Stimulated activated CD8-positive, alpha-beta memory T cell treated with anti-CD3 and anti-CD28 coated beads, Interleukin-12 subunit alpha, Interleukin-12 subunit beta, amount 100 ng/mL, for 24 hours (primary cell): ENCODE measurements around the gene IRS2.
"Not testable (repeated sequence)": the region's sequence is repeated elsewhere in the genome, so short reads cannot be mapped to it uniquely, and the experiment has no call there.

ENCODE experiments used
- DNase-seq: peaks from one replicate; pipeline ENCODE4 v3.0.0-alpha.2; 2020; ENCODE audit errors: extremely low read depth

The IRS2 gene

GRCh38 chr13:109732470-109733170 lies 53.8 kb downstream of the IRS2 start:
- not testable (repeated sequence) for DNase-seq

- no peak for DNase-seq
Measured at GRCh38 chr13:109730812-109731335, 55.5 kb downstream of the IRS2 start.

- no peak for DNase-seq
Measured at GRCh38 chr13:109728791-109729731, 57.3 kb downstream of the IRS2 start.

- DNase-seq = no peak
Measured at GRCh38 chr13:109728061-109728460, 58.3 kb downstream of the IRS2 start.

- no peak for DNase-seq
Measured at GRCh38 chr13:109727251-109727650, 59.1 kb downstream of the IRS2 start.

- DNase-seq = no peak
Measured at GRCh38 chr13:109725995-109726637, 60.3 kb downstream of the IRS2 start.

- DNase-seq = no peak
Measured at GRCh38 chr13:109725297-109725696, 61.1 kb downstream of the IRS2 start.

- no peak for DNase-seq
Measured at GRCh38 chr13:109724603-109725002, 61.8 kb downstream of the IRS2 start.

GRCh38 chr13:109723046-109723445 lies 63.3 kb downstream of the IRS2 start:
- no peak for DNase-seq

GRCh38 chr13:109722068-109722467 lies 64.3 kb downstream of the IRS2 start:
- no peak for DNase-seq

- no peak for DNase-seq
Measured at GRCh38 chr13:109720758-109721184, 65.6 kb downstream of the IRS2 start.

- no peak for DNase-seq
Measured at GRCh38 chr13:109719962-109720646, 66.3 kb downstream of the IRS2 start.

GRCh38 chr13:109718726-109719125 lies 67.7 kb downstream of the IRS2 start:
- no peak for DNase-seq

- DNase-seq = no peak
Measured at GRCh38 chr13:109717686-109718085, 68.7 kb downstream of the IRS2 start.

GRCh38 chr13:109715902-109716301 lies 70.5 kb downstream of the IRS2 start:
- no peak for DNase-seq

- DNase-seq = no peak
Measured at GRCh38 chr13:109713681-109714080, 72.7 kb downstream of the IRS2 start.

GRCh38 chr13:109712124-109712722 lies 74.2 kb downstream of the IRS2 start:
- no peak for DNase-seq

GRCh38 chr13:109707742-109708617 lies 78.4 kb downstream of the IRS2 start:
- no peak for DNase-seq

GRCh38 chr13:109707044-109707741 lies 79.2 kb downstream of the IRS2 start:
- no peak for DNase-seq
